Breast epithelium (tissue), 3 donors: ENCODE results near the gene PLEKHN1.

Source experiments
- CTCF ChIP-seq, 3 donors: fragments of 450-650 bp; IDR thresholded peaks; one replicate each; pipeline ENCODE4 v1.5.1; 2016 to 2017; ENCODE audit warnings: antibody characterized with exemption in 3 of 3, mild to moderate bottlenecking in 3 of 3, moderate library complexity in 3 of 3
- POLR2A ChIP-seq: fragments of 450-650 bp; IDR thresholded peaks from one replicate; pipeline ENCODE4 v1.6.1; 2016; ENCODE audit warnings: antibody characterized with exemption, mild to moderate bottlenecking, moderate library complexity

GRCh38 chr1:1024771-1025699 lies 58.8 kb downstream of the PLEKHN1 start:
- TF ChIP-seq POLR2A (peak; percentile 6), CTCF (IDR thresholded peaks at IDR 0.05) (no peak)
